H1 (cell line): ENCODE measurements around the gene RALGAPA2. TPM values are rescaled to one million over a fixed set of nuclear protein-coding genes. Genes with fewer than 3 reads are reported as not detected.

ENCODE experiments used
- BRCA1 ChIP-seq: IDR thresholded peaks from 2 replicates; pipeline ENCODE4 v1.6.1; 2012; ENCODE audit warnings: low read depth, low read length, improper control_type of control experiment
- CHD2 ChIP-seq: IDR thresholded peaks from 2 replicates; pipeline ENCODE4 v1.6.1; 2012; ENCODE audit warnings: low read length, improper control_type of control experiment
- HDAC2 ChIP-seq, 2 experiments: fragments of 300-600 bp in 1 of 2; sonication (generic) in 1 of 2; IDR thresholded peaks; 2 replicates each; pipeline ENCODE4 v1.6.1; 2011 to 2012; ENCODE audit warnings: low read depth in 2 of 2, low read length in 2 of 2, mild to moderate bottlenecking in 2 of 2, moderate library complexity in 2 of 2, borderline replicate concordance in 1 of 2, inconsistent platforms in 1 of 2
- HDAC6 ChIP-seq: IDR thresholded peaks from one replicate; pipeline ENCODE4 v1.7.1; 2012; ENCODE audit warnings: low read depth, mild to moderate bottlenecking, inconsistent platforms, low read length, moderate library complexity
- MAFK ChIP-seq: IDR thresholded peaks from 2 replicates; pipeline ENCODE4 v1.6.1; 2012; ENCODE audit warnings: low read depth, mild to moderate bottlenecking, improper control_type of control experiment, low read length
- POLR2A ChIP-seq, 2 experiments: IDR thresholded peaks; 1 replicate in 1 of 2; 2 replicates in 1 of 2; pipeline ENCODE4 v1.6.1; 2011; ENCODE audit warnings: low read depth in 2 of 2, low read length in 2 of 2, mild to moderate bottlenecking in 2 of 2; ENCODE audit errors: control extremely low read depth in 1 of 2
- RFX5 ChIP-seq: IDR thresholded peaks from 2 replicates; pipeline ENCODE4 v1.6.1; 2011; ENCODE audit warnings: low read depth, low read length, improper control_type of control experiment, borderline replicate concordance
- RNF2 ChIP-seq: fragments of 200-900, 300-1000 bp; sonication (generic); IDR thresholded peaks from 2 replicates; pipeline ENCODE4 v1.7.1; 2016; ENCODE audit warnings: borderline replicate concordance, low read depth, mild to moderate bottlenecking, antibody characterized with exemption, low read length; ENCODE audit not compliant: poor library complexity, severe bottlenecking; ENCODE audit errors: missing control alignments
- SIN3A ChIP-seq, 2 experiments: IDR thresholded peaks in 1 of 2; conservative IDR thresholded peaks in 1 of 2; 2 replicates each; pipeline ENCODE4 v1.6.1; 2011 to 2012; ENCODE audit warnings: low read length in 2 of 2, improper control_type of control experiment in 1 of 2, low read depth in 1 of 2, mild to moderate bottlenecking in 1 of 2
- SIX5 ChIP-seq: IDR thresholded peaks from 2 replicates; pipeline ENCODE4 v1.6.1; 2011; ENCODE audit warnings: mild to moderate bottlenecking, low read depth, low read length
- TBP ChIP-seq: IDR thresholded peaks from 2 replicates; pipeline ENCODE4 v1.6.1; 2011; ENCODE audit warnings: low read depth, low read length, improper control_type of control experiment
- polyA plus RNA-seq, 7 experiments: library from polyadenylated mRNA; depleted of rRNA in 3 of 7; stranded (reverse) in 5 of 7; unstranded in 2 of 7; fragments of >200 nt in 5 of 7; fragments of 200-250 nt in 2 of 7; gene quantifications; 1 replicate in 5 of 7; 2 replicates in 1 of 7; 4 replicates in 1 of 7; pipeline versions ENCODE4 v1.2.1 to v1.2.3, GENCODE V29; 2011 to 2013; ENCODE audit warnings: missing spikeins in 2 of 7, mixed read lengths in 2 of 7
- total RNA-seq: library from RNA; stranded (reverse); fragmentation: NEBNext Ultra II Directional; extraction: Animal tissue kit (Norgen Biotek cat#: 25700); gene quantifications from 2 replicates; pipeline ENCODE4 v1.2.1, GENCODE V29; 2021
- TF ChIP-seq, protein P1 (sequence below): fragments of 300-600 bp; sonication (generic); IDR thresholded peaks from 2 replicates; pipeline ENCODE4 v1.7.1; 2012; ENCODE audit warnings: low read length, moderate library complexity, mild to moderate bottlenecking, inconsistent platforms; ENCODE audit not compliant: insufficient replicate concordance

Gene RALGAPA2
- total and polyA plus RNA-seq, 2 of the 8 experiments (the other 6 are each of a cell fraction or from before 2014, with no cell fraction given): 5.1 to 25.5 TPM

- TF ChIP-seq, protein P1, sequence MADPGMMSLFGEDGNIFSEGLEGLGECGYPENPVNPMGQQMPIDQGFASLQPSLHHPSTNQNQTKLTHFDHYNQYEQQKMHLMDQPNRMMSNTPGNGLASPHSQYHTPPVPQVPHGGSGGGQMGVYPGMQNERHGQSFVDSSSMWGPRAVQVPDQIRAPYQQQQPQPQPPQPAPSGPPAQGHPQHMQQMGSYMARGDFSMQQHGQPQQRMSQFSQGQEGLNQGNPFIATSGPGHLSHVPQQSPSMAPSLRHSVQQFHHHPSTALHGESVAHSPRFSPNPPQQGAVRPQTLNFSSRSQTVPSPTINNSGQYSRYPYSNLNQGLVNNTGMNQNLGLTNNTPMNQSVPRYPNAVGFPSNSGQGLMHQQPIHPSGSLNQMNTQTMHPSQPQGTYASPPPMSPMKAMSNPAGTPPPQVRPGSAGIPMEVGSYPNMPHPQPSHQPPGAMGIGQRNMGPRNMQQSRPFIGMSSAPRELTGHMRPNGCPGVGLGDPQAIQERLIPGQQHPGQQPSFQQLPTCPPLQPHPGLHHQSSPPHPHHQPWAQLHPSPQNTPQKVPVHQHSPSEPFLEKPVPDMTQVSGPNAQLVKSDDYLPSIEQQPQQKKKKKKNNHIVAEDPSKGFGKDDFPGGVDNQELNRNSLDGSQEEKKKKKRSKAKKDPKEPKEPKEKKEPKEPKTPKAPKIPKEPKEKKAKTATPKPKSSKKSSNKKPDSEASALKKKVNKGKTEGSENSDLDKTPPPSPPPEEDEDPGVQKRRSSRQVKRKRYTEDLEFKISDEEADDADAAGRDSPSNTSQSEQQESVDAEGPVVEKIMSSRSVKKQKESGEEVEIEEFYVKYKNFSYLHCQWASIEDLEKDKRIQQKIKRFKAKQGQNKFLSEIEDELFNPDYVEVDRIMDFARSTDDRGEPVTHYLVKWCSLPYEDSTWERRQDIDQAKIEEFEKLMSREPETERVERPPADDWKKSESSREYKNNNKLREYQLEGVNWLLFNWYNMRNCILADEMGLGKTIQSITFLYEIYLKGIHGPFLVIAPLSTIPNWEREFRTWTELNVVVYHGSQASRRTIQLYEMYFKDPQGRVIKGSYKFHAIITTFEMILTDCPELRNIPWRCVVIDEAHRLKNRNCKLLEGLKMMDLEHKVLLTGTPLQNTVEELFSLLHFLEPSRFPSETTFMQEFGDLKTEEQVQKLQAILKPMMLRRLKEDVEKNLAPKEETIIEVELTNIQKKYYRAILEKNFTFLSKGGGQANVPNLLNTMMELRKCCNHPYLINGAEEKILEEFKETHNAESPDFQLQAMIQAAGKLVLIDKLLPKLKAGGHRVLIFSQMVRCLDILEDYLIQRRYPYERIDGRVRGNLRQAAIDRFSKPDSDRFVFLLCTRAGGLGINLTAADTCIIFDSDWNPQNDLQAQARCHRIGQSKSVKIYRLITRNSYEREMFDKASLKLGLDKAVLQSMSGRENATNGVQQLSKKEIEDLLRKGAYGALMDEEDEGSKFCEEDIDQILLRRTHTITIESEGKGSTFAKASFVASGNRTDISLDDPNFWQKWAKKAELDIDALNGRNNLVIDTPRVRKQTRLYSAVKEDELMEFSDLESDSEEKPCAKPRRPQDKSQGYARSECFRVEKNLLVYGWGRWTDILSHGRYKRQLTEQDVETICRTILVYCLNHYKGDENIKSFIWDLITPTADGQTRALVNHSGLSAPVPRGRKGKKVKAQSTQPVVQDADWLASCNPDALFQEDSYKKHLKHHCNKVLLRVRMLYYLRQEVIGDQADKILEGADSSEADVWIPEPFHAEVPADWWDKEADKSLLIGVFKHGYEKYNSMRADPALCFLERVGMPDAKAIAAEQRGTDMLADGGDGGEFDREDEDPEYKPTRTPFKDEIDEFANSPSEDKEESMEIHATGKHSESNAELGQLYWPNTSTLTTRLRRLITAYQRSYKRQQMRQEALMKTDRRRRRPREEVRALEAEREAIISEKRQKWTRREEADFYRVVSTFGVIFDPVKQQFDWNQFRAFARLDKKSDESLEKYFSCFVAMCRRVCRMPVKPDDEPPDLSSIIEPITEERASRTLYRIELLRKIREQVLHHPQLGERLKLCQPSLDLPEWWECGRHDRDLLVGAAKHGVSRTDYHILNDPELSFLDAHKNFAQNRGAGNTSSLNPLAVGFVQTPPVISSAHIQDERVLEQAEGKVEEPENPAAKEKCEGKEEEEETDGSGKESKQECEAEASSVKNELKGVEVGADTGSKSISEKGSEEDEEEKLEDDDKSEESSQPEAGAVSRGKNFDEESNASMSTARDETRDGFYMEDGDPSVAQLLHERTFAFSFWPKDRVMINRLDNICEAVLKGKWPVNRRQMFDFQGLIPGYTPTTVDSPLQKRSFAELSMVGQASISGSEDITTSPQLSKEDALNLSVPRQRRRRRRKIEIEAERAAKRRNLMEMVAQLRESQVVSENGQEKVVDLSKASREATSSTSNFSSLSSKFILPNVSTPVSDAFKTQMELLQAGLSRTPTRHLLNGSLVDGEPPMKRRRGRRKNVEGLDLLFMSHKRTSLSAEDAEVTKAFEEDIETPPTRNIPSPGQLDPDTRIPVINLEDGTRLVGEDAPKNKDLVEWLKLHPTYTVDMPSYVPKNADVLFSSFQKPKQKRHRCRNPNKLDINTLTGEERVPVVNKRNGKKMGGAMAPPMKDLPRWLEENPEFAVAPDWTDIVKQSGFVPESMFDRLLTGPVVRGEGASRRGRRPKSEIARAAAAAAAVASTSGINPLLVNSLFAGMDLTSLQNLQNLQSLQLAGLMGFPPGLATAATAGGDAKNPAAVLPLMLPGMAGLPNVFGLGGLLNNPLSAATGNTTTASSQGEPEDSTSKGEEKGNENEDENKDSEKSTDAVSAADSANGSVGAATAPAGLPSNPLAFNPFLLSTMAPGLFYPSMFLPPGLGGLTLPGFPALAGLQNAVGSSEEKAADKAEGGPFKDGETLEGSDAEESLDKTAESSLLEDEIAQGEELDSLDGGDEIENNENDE: no peak
- no peak for TF ChIP-seq POLR2A (IDR thresholded peaks at IDR 0.05; ENCODE audit: control extremely low read depth in 1 of 2, low read depth in 2 of 2, low read length in 2 of 2)
- TF ChIP-seq HDAC6: no peak
- no peak for TF ChIP-seq HDAC2 (IDR thresholded peaks at IDR 0.05; ENCODE audit: borderline replicate concordance in 1 of 2, low read depth in 2 of 2, low read length in 2 of 2)
- TF ChIP-seq SIX5: no peak
- no peak for TF ChIP-seq BRCA1
- TF ChIP-seq MAFK: no peak
- TF ChIP-seq RFX5: no peak
- TF ChIP-seq RNF2: no peak
- TF ChIP-seq CHD2: no peak
- TF ChIP-seq SIN3A (conservative IDR thresholded peaks at IDR 0.05 in 1 of 2, IDR thresholded peaks at IDR 0.05 in 1 of 2; ENCODE audit: low read depth in 1 of 2, low read length in 2 of 2): no peak
- no peak for TF ChIP-seq TBP
Measured at GRCh38 chr20:20567712-20568111, 144.7 kb downstream of the RALGAPA2 start (continued).
